ENCODE results near the gene PLCB3.

Gene PLCB3

GRCh38 chr11:64265176-64266160, 14.1 kb downstream of the PLCB3 start:
- no peak for DNase-seq (ENCODE audit: low read depth in 4 of 4, low spot score in 1 of 4)

GRCh38 chr11:64266339-64266738, 15.0 kb downstream of the PLCB3 start:
- no peak for DNase-seq (ENCODE audit: low read depth in 4 of 4, low spot score in 1 of 4)

GRCh38 chr11:64267207-64267945, 16.0 kb downstream of the PLCB3 start:
- no peak for DNase-seq (ENCODE audit: low read depth in 4 of 4, low spot score in 1 of 4)

DNA sequence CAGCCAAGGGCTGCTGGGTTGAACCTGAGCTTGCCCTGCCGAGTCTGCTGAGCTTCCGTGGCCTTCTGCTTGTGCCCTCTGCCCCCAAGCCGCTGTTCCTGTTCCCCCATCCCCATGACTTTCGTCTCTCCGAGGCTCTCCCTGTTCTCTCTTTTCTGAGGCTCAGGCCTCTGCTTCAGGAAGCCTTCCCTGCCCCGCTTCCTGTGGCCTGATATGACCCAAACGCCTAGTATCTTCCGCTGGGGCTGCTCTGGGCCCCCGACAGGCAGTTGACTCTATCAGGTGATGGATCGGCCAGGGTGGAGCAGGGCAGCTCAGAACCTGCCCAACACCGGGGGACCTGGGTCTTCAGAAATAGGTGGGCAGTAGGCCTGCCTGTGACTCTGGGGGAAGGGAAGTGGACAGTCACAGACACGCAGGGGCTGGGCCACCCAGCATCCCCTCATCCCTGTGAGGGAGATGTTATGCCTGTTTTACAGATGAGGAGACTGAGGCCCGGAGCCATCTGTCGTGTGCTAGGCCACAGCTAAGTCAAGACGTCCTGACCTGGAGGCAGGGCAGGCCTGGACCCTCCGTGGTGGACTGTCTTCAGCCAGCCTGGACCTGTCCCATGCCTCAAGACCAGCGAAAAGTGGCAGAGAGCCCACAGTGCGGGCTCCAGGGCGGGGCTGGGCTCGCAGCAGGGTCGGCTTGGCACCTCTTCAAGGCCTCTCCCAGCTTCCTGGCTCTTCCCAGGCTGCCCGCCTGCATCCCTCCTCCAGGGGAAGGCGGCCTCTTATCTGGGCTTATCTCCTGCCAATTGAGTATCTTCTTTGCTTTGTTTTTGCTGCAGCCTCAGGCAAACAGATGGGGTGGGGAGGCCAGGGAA, 16.9 kb downstream of the PLCB3 start:
- no peak for DNase-seq (ENCODE audit: low read depth in 4 of 4, low spot score in 1 of 4)

- no peak for DNase-seq (ENCODE audit: low read depth in 4 of 4, low spot score in 1 of 4)
Measured at GRCh38 chr11:64268893-64269539, 17.7 kb downstream of the PLCB3 start.

GRCh38 chr11:64269540-64270220, 18.4 kb downstream of the PLCB3 start:
- peak; percentile 93 to 98 (median 96) for DNase-seq (ENCODE audit: low read depth in 4 of 4, low spot score in 1 of 4)

DNA sequence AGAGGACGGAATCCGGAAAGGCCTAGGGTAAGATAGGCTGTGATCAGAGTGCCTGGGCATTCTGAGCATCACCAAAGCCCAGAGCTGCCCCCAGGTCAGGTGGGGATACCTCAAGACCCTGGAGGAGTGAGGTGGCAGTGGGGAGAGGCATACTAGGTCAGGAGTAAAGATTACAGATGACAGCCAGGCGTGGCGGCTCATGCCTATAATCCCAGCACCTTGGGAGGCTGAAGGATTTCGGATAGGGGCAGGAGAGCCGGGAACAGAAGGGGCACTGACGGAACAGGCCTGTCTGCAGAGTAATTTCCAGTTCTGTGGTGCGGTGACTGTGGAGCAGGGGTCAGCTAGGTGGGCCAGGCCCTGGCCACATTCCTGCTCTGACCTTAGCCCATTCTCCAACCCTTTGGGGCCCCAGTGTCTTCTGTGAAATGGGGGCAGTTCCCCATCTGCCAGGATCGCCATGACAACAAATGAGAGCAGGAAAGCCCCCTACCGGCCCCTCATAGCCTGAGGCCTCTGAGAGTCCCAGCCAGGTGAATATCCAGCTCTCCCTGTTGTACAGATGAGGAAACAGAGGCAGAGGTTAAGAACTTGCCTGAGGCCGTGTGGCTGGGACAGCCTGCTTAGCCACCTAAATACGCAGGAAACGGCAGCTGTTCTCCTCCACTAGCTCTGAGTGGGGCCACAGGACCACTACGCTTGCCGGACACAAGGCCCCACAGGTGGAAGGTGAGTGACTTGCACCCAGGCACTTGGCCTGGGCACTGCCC, 23.9 kb downstream of the PLCB3 start:
- no peak for DNase-seq (ENCODE audit: low read depth in 4 of 4, low spot score in 1 of 4)

- DNase-seq (ENCODE audit: low read depth in 4 of 4, low spot score in 1 of 4), result no peak
Measured at GRCh38 chr11:64275841-64276240, 24.5 kb downstream of the PLCB3 start.

- no peak for DNase-seq (ENCODE audit: low read depth in 4 of 4, low spot score in 1 of 4)
Measured at GRCh38 chr11:64276653-64277431, 25.5 kb downstream of the PLCB3 start.

GRCh38 chr11:64278576-64279190, 27.4 kb downstream of the PLCB3 start:
- DNase-seq (ENCODE audit: low read depth in 4 of 4, low spot score in 1 of 4), result no peak

GRCh38 chr11:64281957-64282770, 30.8 kb downstream of the PLCB3 start:
- no peak for DNase-seq (ENCODE audit: low read depth in 4 of 4, low spot score in 1 of 4)

GRCh38 chr11:64283092-64283491, 31.8 kb downstream of the PLCB3 start:
- no peak for DNase-seq (ENCODE audit: low read depth in 4 of 4, low spot score in 1 of 4)

- DNase-seq (ENCODE audit: low read depth in 4 of 4, low spot score in 1 of 4), result peak; percentile 84 to 93 (median 88)
Measured at GRCh38 chr11:64284048-64284961, 33.0 kb downstream of the PLCB3 start, which contains the start of gene BAD. TSS of gene BAD (minus strand) at chr11:64284665. CDS start at chr11:64284368, 297 bp downstream.

DNA sequence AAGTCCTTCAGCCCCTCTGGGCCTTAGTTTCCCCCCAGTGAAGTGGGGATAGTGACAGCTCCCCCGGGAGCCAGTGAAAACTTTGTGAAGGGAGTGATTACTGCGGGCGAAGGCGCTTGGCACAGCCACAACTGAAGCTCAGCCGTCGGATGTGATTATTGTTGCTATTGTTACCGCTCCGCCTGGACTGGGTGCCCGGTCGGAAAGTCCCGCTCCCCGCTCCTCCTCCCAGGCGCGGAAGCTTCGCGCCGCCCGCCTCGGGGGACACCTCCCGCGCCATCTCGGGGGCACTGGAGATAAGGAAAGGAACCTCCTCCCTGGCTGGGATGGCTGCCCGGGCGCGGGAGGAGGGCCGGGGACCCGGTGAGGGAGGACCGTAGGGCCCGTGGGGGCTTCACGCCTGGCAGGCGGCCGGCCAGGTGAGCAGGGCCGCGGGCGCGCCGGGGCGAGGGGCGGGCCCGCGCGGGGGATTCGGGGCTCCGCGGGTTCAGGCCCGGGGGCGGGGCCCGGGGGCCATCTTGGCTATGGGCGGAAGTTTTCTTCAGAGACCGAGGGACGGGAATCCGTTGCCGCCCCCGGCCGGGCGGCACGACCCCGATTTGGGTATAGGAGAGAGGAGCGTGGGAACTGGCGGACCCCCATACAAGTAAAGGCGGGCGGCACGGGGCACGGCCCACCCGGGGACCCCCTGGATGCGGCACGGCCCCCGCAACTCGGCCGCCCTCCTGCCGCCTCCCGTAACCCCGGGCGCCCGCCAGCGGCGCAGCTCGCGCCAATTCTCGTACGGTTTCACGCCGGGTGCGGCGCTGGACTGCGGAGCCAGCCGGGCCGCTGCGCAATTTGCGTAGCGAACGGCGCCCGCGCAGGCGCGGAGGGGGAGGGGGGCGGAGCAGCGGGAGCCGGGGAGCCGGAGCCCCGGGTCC, 33.9 kb downstream of the PLCB3 start, which contains the start of gene GPR137:
TSS of gene GPR137 (plus strand) at position 887 of the 923 bp plus-strand sequence. CDS start 677 bp downstream, outside the sequence.
- peak; percentile 79 to 90 (median 86) for DNase-seq (ENCODE audit: low read depth in 4 of 4, low spot score in 1 of 4)

All from stimulated activated CD4-positive, alpha-beta T cell treated with anti-CD3 and anti-CD28 coated beads, Interleukin-1b, Interleukin-23, amount 100 ng/mL, for 24 hours (primary cell).